Esophagus muscularis mucosa (tissue), 4 donors: ENCODE data around the gene ETNPPL. TPM values are rescaled to one million over a fixed set of nuclear protein-coding genes. Genes with fewer than 3 reads are reported as not detected.

Source experiments
- DNase-seq: peaks from one replicate; pipeline ENCODE4 v3.0.0-alpha.2; 2017; ENCODE audit errors: extremely low spot score
- H3K27ac ChIP-seq, 4 donors: fragments of 200-600 bp; sonication (generic); replicated peaks in 1 of 4; 1 replicate in 3 of 4; 2 replicates in 1 of 4; pipeline ENCODE4 v1.5.1; 2016 to 2019; ENCODE audit warnings: mild to moderate bottlenecking in 1 of 4
- H3K27me3 ChIP-seq, 4 donors: fragments of 200-600 bp; sonication (generic); one replicate each; pipeline versions ENCODE4 v1.5.1 to v1.6.0; 2016 to 2019
- H3K36me3 ChIP-seq, 4 donors: fragments of 200-600 bp; sonication (generic); one replicate each; pipeline ENCODE4 v1.5.1; 2016 to 2019
- H3K4me1 ChIP-seq, 4 donors: fragments of 200-600 bp; sonication (generic); one replicate each; pipeline ENCODE4 v1.5.1; 2016 to 2019
- H3K4me3 ChIP-seq, 4 donors: fragments of 200-600 bp; sonication (generic); 1 replicate in 2 of 4; 2 replicates in 2 of 4; pipeline ENCODE4 v1.5.1; 2016 to 2019; ENCODE audit warnings: mild to moderate bottlenecking in 4 of 4, moderate library complexity in 1 of 4
- H3K9me3 ChIP-seq, 4 donors: fragments of 200-600 bp; sonication (generic); 1 replicate in 3 of 4; 2 replicates in 1 of 4; pipeline ENCODE4 v1.5.1; 2016 to 2019
- CTCF ChIP-seq, 3 experiments: fragments of 200-600 bp in 2 of 3; fragments of 450-650 bp in 1 of 3; sonication (generic) in 2 of 3; IDR thresholded peaks; one replicate each; pipeline ENCODE4 v1.5.1; 2017 to 2019; ENCODE audit warnings: antibody characterized with exemption in 3 of 3, mild to moderate bottlenecking in 2 of 3, moderate library complexity in 1 of 3
- EP300 ChIP-seq: sonication (generic); formaldehyde crosslinking; IDR thresholded peaks from one replicate; pipeline ENCODE4 v1.6.1; 2017; ENCODE audit warnings: antibody characterized with exemption
- POLR2A ChIP-seq: fragments of 450-650 bp; IDR thresholded peaks from one replicate; pipeline ENCODE4 v1.6.1; 2017; ENCODE audit warnings: antibody characterized with exemption, moderate library complexity, mild to moderate bottlenecking, low read depth
- POLR2AphosphoS5 ChIP-seq, 2 donors: sonication (generic); formaldehyde crosslinking; IDR thresholded peaks; one replicate each; pipeline ENCODE4 v1.6.1; 2017; ENCODE audit warnings: antibody characterized with exemption in 2 of 2
- WGBS: methylation state at CpG from one replicate; pipeline ENCODE4 v1.1.5; 2018; 5-methylcytosine and 5-hydroxymethylcytosine counted together
- intact Hi-C: fragments of 100-400 bp; cut with DNase I; formaldehyde crosslinking; loops from one replicate; pipeline ENCODE4 v1.15.1; 2023
- total RNA-seq, 4 donors: library from RNA; depleted of rRNA; stranded (reverse); fragments of >200 nt; gene quantifications; one replicate each; pipeline versions ENCODE4 v1.1.0 to v1.2.1, GENCODE V29; 2016

Gene ETNPPL
- total RNA-seq, 4 donors from 2014 or later: 2.0 TPM; not detected in 3

GRCh38 chr4:108702960-108703359 is 59.9 kb downstream of the ETNPPL start:
- TF ChIP-seq POLR2A: no peak
- no peak for TF ChIP-seq EP300
- TF ChIP-seq CTCF (IDR thresholded peaks at IDR 0.05): no peak
- TF ChIP-seq POLR2AphosphoS5 (IDR thresholded peaks at IDR 0.05): no peak
- H3K27me3 ChIP-seq: no peaks in the 10 kb centered on the region

GRCh38 chr4:108700081-108700757 is 62.6 kb downstream of the ETNPPL start:
- no peak for TF ChIP-seq POLR2AphosphoS5 (IDR thresholded peaks at IDR 0.05)
- TF ChIP-seq CTCF (IDR thresholded peaks at IDR 0.05): no peak
- TF ChIP-seq POLR2A: no peak
- no peak for TF ChIP-seq EP300
- H3K9me3 ChIP-seq: no peaks in the 10 kb centered on the region
- no peak overlapping the region for H3K4me3 ChIP-seq
- intact Hi-C loops: no loop called here
- H3K27ac ChIP-seq: no peak overlapping the region
- no peaks in the 10 kb centered on the region for H3K4me1 ChIP-seq
- 36% methylated on average over 1 of the region's 1 CpG for WGBS
- no peaks in the 10 kb centered on the region for H3K27me3 ChIP-seq
- no peaks in the 10 kb centered on the region for H3K36me3 ChIP-seq
- no peak for DNase-seq

More at GRCh38 chr4:108702960-108703359, 59.9 kb downstream of the ETNPPL start:
- no peaks in the 10 kb centered on the region for H3K4me1 ChIP-seq
- H3K27ac ChIP-seq: no peak overlapping the region
- no peak for DNase-seq
- H3K9me3 ChIP-seq: no peaks in the 10 kb centered on the region
- no peaks in the 10 kb centered on the region for H3K36me3 ChIP-seq
- no peak overlapping the region for H3K4me3 ChIP-seq
- intact Hi-C loops: no loop called here
- WGBS: 70% methylated on average over 3 of the region's 3 CpGs

GRCh38 chr4:108696160-108696559 is 66.7 kb downstream of the ETNPPL start:
- DNase-seq: no peak
- H3K4me1 ChIP-seq: no peaks in the 10 kb centered on the region
- TF ChIP-seq POLR2A (no peak), EP300 (no peak), POLR2AphosphoS5 (IDR thresholded peaks at IDR 0.05) (no peak), CTCF (IDR thresholded peaks at IDR 0.05) (no peak)
- intact Hi-C loops: no loop called here
- no peak overlapping the region for H3K27ac ChIP-seq
- no peaks in the 10 kb centered on the region for H3K9me3 ChIP-seq
- H3K27me3 ChIP-seq: no peaks in the 10 kb centered on the region
- WGBS: 81% methylated on average over 3 of the region's 3 CpGs
- H3K4me3 ChIP-seq: no peak overlapping the region
- H3K36me3 ChIP-seq: no peaks in the 10 kb centered on the region

- intact Hi-C loops: no loop called here
- Histone ChIP-seq H3K4me1 (no peaks in the 10 kb centered on the region), H3K27ac (no peak overlapping the region), H3K4me3 (no peak overlapping the region), H3K27me3 (no peaks in the 10 kb centered on the region), H3K9me3 (no peaks in the 10 kb centered on the region), H3K36me3 (no peaks in the 10 kb centered on the region)
- TF ChIP-seq POLR2AphosphoS5 (IDR thresholded peaks at IDR 0.05) (no peak), EP300 (no peak), CTCF (IDR thresholded peaks at IDR 0.05) (no peak), POLR2A (no peak)
- no peak for DNase-seq
- 78% methylated on average over 1 of the region's 1 CpG for WGBS
Observed at GRCh38 chr4:108695062-108695461, 67.8 kb downstream of the ETNPPL start.

- DNase-seq: no peak
- Histone ChIP-seq H3K36me3 (no peaks in the 10 kb centered on the region), H3K27ac (no peak overlapping the region), H3K4me3 (no peak overlapping the region), H3K4me1 (no peaks in the 10 kb centered on the region), H3K27me3 (no peaks in the 10 kb centered on the region), H3K9me3 (no peaks in the 10 kb centered on the region)
- intact Hi-C loops: no loop called here
- 93% methylated on average over 3 of the region's 3 CpGs for WGBS
- no peak for TF ChIP-seq CTCF (IDR thresholded peaks at IDR 0.05)
- TF ChIP-seq POLR2AphosphoS5 (IDR thresholded peaks at IDR 0.05): no peak
- TF ChIP-seq POLR2A: no peak
- no peak for TF ChIP-seq EP300
Observed at GRCh38 chr4:108694423-108694822, 68.4 kb downstream of the ETNPPL start.
